ENCODE results near the gene DUSP14. TPM values are rescaled to one million over a fixed set of nuclear protein-coding genes. Genes with fewer than 3 reads are reported as not detected.

Gene DUSP14
- total and polyA plus RNA-seq, 2 of the 13 experiments (the other 11 are each of a cell fraction or from before 2014, with no cell fraction given), result 33.5 to 39.8 TPM

DNA sequence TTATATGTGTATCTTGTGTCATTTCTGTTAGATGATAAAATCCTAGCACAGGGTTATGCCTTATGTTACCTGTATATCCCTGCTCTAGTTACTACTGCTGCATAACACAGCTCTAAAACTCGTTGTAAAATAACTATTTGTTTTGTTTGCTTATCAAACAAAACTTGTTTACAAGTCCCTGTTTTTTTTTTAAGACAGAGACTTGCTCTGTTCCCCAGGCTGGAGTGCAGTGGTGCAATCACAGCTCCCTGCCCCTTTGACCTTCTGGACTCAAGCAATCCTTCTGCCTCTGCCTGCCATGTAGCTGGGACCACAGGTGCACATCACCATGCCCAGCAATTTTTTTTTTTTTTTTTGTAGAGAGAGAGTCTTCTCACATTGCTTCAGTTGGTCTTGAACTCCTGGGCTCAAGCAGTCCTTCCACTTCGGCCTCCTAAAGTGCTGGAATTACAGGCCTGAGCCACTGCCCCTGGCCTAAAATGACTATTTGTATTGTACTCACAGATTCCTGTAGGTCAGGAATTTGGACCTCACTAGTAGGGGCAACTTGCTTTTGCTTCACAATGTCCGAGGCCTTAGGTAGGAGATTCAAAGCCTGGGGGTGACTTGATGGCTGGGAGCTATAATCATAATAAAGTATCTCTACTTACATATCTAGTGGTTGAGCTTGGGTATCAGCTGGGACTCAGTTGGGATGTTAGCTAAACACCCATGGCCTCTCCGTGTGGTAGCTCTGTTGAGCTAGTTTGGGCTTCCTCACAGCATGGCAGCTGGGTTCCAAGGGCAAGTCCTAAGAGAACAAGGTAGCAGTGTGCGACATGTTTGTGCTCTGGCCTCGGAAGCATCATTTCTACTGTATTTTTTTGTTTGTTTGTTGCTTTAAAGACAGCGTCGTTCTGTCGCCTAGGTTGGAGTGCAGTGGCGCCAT, 12.6 kb downstream of the DUSP14 start (continued):
- TF ChIP-seq PHB2 (IDR thresholded peaks at IDR 0.05; ENCODE audit: partially characterized antibody) (no peak), TCF7 (IDR thresholded peaks at IDR 0.05; ENCODE audit: low read depth) (no peak), NR3C1 (CRISPR knock-in tag; IDR thresholded peaks at IDR 0.05) (no peak), SOX13 (IDR thresholded peaks at IDR 0.05) (peak; percentile 60; the same call in 1 of the 2 replicates), SOX13 (CRISPR knock-in tag; conservative IDR thresholded peaks at IDR 0.05 in 1 of 2, IDR thresholded peaks at IDR 0.05 in 1 of 2) (peak in 1 of 2 experiments; percentile 73; a peak in 2 of 4 replicates), ATF1 (CRISPR knock-in tag; IDR thresholded peaks at IDR 0.05) (no peak), ZNF430 (CRISPR knock-in tag; IDR thresholded peaks at IDR 0.05) (no peak), ZNF224 (CRISPR knock-in tag; IDR thresholded peaks at IDR 0.05) (no peak; the same call in 1 of the 2 replicates), SETDB1 (CRISPR knock-in tag; IDR thresholded peaks at IDR 0.05; ENCODE audit: borderline replicate concordance) (no peak), ZNF333 (CRISPR knock-in tag; IDR thresholded peaks at IDR 0.05; ENCODE audit: borderline replicate concordance) (no peak), HHEX (CRISPR knock-in tag; IDR thresholded peaks at IDR 0.05) (no peak)
- TF ChIP-seq, protein P1, sequence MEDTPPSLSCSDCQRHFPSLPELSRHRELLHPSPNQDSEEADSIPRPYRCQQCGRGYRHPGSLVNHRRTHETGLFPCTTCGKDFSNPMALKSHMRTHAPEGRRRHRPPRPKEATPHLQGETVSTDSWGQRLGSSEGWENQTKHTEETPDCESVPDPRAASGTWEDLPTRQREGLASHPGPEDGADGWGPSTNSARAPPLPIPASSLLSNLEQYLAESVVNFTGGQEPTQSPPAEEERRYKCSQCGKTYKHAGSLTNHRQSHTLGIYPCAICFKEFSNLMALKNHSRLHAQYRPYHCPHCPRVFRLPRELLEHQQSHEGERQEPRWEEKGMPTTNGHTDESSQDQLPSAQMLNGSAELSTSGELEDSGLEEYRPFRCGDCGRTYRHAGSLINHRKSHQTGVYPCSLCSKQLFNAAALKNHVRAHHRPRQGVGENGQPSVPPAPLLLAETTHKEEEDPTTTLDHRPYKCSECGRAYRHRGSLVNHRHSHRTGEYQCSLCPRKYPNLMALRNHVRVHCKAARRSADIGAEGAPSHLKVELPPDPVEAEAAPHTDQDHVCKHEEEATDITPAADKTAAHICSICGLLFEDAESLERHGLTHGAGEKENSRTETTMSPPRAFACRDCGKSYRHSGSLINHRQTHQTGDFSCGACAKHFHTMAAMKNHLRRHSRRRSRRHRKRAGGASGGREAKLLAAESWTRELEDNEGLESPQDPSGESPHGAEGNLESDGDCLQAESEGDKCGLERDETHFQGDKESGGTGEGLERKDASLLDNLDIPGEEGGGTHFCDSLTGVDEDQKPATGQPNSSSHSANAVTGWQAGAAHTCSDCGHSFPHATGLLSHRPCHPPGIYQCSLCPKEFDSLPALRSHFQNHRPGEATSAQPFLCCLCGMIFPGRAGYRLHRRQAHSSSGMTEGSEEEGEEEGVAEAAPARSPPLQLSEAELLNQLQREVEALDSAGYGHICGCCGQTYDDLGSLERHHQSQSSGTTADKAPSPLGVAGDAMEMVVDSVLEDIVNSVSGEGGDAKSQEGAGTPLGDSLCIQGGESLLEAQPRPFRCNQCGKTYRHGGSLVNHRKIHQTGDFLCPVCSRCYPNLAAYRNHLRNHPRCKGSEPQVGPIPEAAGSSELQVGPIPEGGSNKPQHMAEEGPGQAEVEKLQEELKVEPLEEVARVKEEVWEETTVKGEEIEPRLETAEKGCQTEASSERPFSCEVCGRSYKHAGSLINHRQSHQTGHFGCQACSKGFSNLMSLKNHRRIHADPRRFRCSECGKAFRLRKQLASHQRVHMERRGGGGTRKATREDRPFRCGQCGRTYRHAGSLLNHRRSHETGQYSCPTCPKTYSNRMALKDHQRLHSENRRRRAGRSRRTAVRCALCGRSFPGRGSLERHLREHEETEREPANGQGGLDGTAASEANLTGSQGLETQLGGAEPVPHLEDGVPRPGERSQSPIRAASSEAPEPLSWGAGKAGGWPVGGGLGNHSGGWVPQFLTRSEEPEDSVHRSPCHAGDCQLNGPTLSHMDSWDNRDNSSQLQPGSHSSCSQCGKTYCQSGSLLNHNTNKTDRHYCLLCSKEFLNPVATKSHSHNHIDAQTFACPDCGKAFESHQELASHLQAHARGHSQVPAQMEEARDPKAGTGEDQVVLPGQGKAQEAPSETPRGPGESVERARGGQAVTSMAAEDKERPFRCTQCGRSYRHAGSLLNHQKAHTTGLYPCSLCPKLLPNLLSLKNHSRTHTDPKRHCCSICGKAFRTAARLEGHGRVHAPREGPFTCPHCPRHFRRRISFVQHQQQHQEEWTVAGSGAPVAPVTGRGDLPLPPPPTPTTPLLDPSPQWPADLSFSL (CRISPR knock-in tag; IDR thresholded peaks at IDR 0.05), result no peak
- TF ChIP-seq, protein P2, sequence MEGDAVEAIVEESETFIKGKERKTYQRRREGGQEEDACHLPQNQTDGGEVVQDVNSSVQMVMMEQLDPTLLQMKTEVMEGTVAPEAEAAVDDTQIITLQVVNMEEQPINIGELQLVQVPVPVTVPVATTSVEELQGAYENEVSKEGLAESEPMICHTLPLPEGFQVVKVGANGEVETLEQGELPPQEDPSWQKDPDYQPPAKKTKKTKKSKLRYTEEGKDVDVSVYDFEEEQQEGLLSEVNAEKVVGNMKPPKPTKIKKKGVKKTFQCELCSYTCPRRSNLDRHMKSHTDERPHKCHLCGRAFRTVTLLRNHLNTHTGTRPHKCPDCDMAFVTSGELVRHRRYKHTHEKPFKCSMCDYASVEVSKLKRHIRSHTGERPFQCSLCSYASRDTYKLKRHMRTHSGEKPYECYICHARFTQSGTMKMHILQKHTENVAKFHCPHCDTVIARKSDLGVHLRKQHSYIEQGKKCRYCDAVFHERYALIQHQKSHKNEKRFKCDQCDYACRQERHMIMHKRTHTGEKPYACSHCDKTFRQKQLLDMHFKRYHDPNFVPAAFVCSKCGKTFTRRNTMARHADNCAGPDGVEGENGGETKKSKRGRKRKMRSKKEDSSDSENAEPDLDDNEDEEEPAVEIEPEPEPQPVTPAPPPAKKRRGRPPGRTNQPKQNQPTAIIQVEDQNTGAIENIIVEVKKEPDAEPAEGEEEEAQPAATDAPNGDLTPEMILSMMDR (CRISPR knock-in tag; IDR thresholded peaks at IDR 0.05), result no peak
- TF ChIP-seq, protein P3, sequence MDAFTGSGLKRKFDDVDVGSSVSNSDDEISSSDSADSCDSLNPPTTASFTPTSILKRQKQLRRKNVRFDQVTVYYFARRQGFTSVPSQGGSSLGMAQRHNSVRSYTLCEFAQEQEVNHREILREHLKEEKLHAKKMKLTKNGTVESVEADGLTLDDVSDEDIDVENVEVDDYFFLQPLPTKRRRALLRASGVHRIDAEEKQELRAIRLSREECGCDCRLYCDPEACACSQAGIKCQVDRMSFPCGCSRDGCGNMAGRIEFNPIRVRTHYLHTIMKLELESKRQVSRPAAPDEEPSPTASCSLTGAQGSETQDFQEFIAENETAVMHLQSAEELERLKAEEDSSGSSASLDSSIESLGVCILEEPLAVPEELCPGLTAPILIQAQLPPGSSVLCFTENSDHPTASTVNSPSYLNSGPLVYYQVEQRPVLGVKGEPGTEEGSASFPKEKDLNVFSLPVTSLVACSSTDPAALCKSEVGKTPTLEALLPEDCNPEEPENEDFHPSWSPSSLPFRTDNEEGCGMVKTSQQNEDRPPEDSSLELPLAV (CRISPR knock-in tag; conservative IDR thresholded peaks at IDR 0.05; ENCODE audit: low read depth), result no peak
- TF ChIP-seq, protein P4, sequence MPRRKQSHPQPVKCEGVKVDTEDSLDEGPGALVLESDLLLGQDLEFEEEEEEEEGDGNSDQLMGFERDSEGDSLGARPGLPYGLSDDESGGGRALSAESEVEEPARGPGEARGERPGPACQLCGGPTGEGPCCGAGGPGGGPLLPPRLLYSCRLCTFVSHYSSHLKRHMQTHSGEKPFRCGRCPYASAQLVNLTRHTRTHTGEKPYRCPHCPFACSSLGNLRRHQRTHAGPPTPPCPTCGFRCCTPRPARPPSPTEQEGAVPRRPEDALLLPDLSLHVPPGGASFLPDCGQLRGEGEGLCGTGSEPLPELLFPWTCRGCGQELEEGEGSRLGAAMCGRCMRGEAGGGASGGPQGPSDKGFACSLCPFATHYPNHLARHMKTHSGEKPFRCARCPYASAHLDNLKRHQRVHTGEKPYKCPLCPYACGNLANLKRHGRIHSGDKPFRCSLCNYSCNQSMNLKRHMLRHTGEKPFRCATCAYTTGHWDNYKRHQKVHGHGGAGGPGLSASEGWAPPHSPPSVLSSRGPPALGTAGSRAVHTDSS (CRISPR knock-in tag; conservative IDR thresholded peaks at IDR 0.05), result no peak
- TF ChIP-seq, protein P5, sequence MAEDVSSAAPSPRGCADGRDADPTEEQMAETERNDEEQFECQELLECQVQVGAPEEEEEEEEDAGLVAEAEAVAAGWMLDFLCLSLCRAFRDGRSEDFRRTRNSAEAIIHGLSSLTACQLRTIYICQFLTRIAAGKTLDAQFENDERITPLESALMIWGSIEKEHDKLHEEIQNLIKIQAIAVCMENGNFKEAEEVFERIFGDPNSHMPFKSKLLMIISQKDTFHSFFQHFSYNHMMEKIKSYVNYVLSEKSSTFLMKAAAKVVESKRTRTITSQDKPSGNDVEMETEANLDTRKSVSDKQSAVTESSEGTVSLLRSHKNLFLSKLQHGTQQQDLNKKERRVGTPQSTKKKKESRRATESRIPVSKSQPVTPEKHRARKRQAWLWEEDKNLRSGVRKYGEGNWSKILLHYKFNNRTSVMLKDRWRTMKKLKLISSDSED (CRISPR knock-in tag; IDR thresholded peaks at IDR 0.05), result no peak

All from HepG2 (cell line).